PFSK-1 (cell line): ENCODE measurements around the gene MAFB.

ENCODE experiments used
- FOXP2 ChIP-seq: optimal IDR thresholded peaks from 2 replicates; pipeline ENCODE3; 2011; ENCODE audit warnings: borderline replicate concordance, control low read depth, inconsistent platforms; ENCODE audit not compliant: insufficient read depth; ENCODE audit errors: extremely low read length, extremely low read depth
- POLR2AphosphoS5 ChIP-seq: IDR thresholded peaks from 2 replicates; pipeline ENCODE4 v1.6.1; 2012; ENCODE audit warnings: low read depth, mild to moderate bottlenecking, control low read depth, low read length, moderate library complexity
- REST ChIP-seq, 2 experiments: IDR thresholded peaks; 2 replicates each; pipeline versions ENCODE4 v1.6.1 to v1.8.0; 2011 to 2012; ENCODE audit warnings: low read depth in 2 of 2, low read length in 2 of 2, control low read depth in 1 of 2, inconsistent platforms in 1 of 2, mild to moderate bottlenecking in 1 of 2, moderate library complexity in 1 of 2; ENCODE audit not compliant: insufficient read depth in 1 of 2
- SIN3A ChIP-seq: IDR thresholded peaks from 2 replicates; pipeline ENCODE4 v1.6.1; 2012; ENCODE audit warnings: mild to moderate bottlenecking, low read length, moderate library complexity, borderline replicate concordance; ENCODE audit not compliant: insufficient read depth
- TAF1 ChIP-seq: IDR thresholded peaks from 2 replicates; pipeline ENCODE4 v1.6.1; 2012; ENCODE audit warnings: low read length, control low read depth, borderline replicate concordance; ENCODE audit not compliant: insufficient read depth

Gene MAFB

DNA sequence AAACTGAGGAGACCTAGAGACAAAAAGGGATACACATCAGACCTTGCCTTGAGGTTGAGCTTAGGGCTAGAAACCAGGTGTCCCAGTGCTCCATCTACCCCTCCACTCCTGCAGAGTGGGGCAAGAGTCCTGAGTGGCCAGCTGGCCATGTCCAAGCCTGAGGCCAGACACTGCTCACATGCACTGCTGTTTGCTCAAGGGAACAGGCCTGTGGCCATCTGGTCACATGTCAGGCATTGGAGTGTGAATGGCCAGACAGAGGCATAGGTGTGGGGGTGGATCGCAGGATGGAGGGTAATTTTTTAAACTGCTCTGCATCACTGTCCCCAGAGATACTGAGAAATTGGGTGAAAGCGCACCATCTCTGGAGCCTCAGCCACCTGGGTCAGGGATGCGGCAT, 30.5 kb downstream of the MAFB start:
- TF ChIP-seq REST (IDR thresholded peaks at IDR 0.05; ENCODE audit: insufficient read depth in 1 of 2, low read depth in 2 of 2, low read length in 2 of 2) (no peak), TAF1 (no peak), SIN3A (no peak), FOXP2 (no peak), POLR2AphosphoS5 (no peak)

- no peak for TF ChIP-seq TAF1
These were observed 31.5 kb downstream of the MAFB start for GRCh38 chr20:40657526-40657925.

- TF ChIP-seq POLR2AphosphoS5 (no peak), REST (IDR thresholded peaks at IDR 0.05; ENCODE audit: insufficient read depth in 1 of 2, low read depth in 2 of 2, low read length in 2 of 2) (no peak), TAF1 (no peak), FOXP2 (no peak), SIN3A (no peak)
These were observed 33.6 kb downstream of the MAFB start for GRCh38 chr20:40655451-40655850.

GRCh38 chr20:40654876-40655275, 34.2 kb downstream of the MAFB start:
- TF ChIP-seq SIN3A, result no peak
- no peak for TF ChIP-seq FOXP2
- no peak for TF ChIP-seq POLR2AphosphoS5
- TF ChIP-seq REST (IDR thresholded peaks at IDR 0.05; ENCODE audit: insufficient read depth in 1 of 2, low read depth in 2 of 2, low read length in 2 of 2), result no peak
- TF ChIP-seq TAF1, result no peak

DNA sequence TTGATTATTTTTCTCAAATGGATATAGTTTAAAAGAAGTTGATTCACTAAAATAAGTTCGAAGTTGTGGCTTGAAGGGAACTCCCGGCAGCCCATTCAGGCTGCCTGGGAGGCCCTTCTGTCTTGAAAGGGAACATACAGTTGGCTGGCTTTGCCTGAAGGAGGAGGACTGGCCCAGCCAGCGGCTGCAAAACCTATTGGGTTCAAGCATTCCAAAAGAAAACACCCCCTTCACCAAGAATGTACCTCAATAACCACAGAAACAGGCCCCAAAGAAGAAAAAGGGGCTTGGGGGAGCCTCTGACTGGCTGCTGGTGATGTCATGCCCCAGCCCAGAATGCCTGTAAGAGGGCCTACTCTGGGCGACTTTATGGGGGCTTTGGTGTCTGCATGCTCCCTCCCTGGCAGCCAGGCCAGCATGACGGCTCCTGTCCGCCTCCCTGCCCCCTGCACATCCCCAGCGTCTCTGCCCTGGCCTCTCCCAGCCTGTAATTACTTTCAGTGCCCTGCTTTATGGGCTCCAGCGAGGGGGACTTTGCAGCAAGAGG, 36.5 kb downstream of the MAFB start:
- TF ChIP-seq SIN3A (no peak), FOXP2 (no peak), TAF1 (no peak), REST (IDR thresholded peaks at IDR 0.05; ENCODE audit: insufficient read depth in 1 of 2, low read depth in 2 of 2, low read length in 2 of 2) (no peak), POLR2AphosphoS5 (no peak)
